Fibroblast of lung (primary cell): ENCODE data around the gene RABEPK. TPM values are rescaled to one million over a fixed set of nuclear protein-coding genes. Genes with fewer than 3 reads are reported as not detected.
A peak's percentile ranks its signal among the peaks of the same experiment; 100 is the strongest.

Experiments
- DNase-seq, 2 donors: peaks; one replicate each; pipeline versions ENCODE4 v3.0.0 to v3.0.0-alpha.2; 2010; ENCODE audit warnings: low read depth in 2 of 2
- H2AFZ ChIP-seq: 2 replicates; pipeline ENCODE4 v1.5.1; 2012; ENCODE audit warnings: low read length, control low read depth, inconsistent platforms
- H3K27ac ChIP-seq: 2 replicates; pipeline ENCODE4 v1.5.1; 2011; ENCODE audit warnings: low read length, control low read depth; ENCODE audit not compliant: insufficient read depth
- H3K27me3 ChIP-seq: 2 replicates; pipeline ENCODE4 v1.5.1; 2011; ENCODE audit warnings: mild to moderate bottlenecking, low read length; ENCODE audit not compliant: control insufficient read depth, insufficient read depth
- H3K36me3 ChIP-seq: 2 replicates; pipeline ENCODE4 v1.5.1; 2011; ENCODE audit warnings: low read length; ENCODE audit not compliant: control insufficient read depth, insufficient read depth
- H3K4me1 ChIP-seq: 2 replicates; pipeline ENCODE4 v1.5.1; 2011; ENCODE audit warnings: low read length; ENCODE audit not compliant: control insufficient read depth, insufficient read depth; ENCODE audit errors: extremely low read depth
- H3K4me2 ChIP-seq: 2 replicates; pipeline ENCODE4 v1.5.1; 2011; ENCODE audit warnings: low read length, control low read depth; ENCODE audit not compliant: insufficient read depth; ENCODE audit errors: extremely low read depth
- H3K4me3 ChIP-seq, 4 experiments: fragments of 200-600 bp in 1 of 4; sonication (generic) in 1 of 4; replicated peaks in 1 of 4; 2 replicates each; pipeline ENCODE4 v1.5.1; 2011 to 2016; ENCODE audit warnings: low read length in 4 of 4, low read depth in 3 of 4, mild to moderate bottlenecking in 3 of 4, control low read depth in 2 of 4, inconsistent platforms in 1 of 4, mixed read lengths in 1 of 4; ENCODE audit not compliant: insufficient read depth in 1 of 4; ENCODE audit errors: control extremely low read depth in 1 of 4
- H3K79me2 ChIP-seq: 2 replicates; pipeline ENCODE4 v1.5.1; 2012; ENCODE audit warnings: mild to moderate bottlenecking, low read length, inconsistent platforms; ENCODE audit not compliant: control insufficient read depth, insufficient read depth
- H3K9ac ChIP-seq: 2 replicates; pipeline ENCODE4 v1.5.1; 2011; ENCODE audit warnings: mild to moderate bottlenecking, low read length, control low read depth; ENCODE audit not compliant: insufficient read depth
- H3K9me3 ChIP-seq: 2 replicates; pipeline ENCODE4 v1.5.1; 2012; ENCODE audit warnings: low read depth, low read length; ENCODE audit not compliant: control insufficient read depth, insufficient read depth
- H4K20me1 ChIP-seq: 2 replicates; pipeline ENCODE4 v1.5.1; 2011; ENCODE audit warnings: low read length; ENCODE audit not compliant: control insufficient read depth, insufficient read depth; ENCODE audit errors: extremely low read depth
- EZH2 ChIP-seq: IDR thresholded peaks from 2 replicates; pipeline ENCODE4 v1.5.1; 2012; ENCODE audit warnings: low read length, control low read depth, mild to moderate bottlenecking; ENCODE audit errors: missing control alignments
- polyA minus RNA-seq: library from RNA; depleted of rRNA, polyadenylated mRNA; stranded (reverse); fragments of >200 nt; gene quantifications from 2 replicates; pipeline ENCODE4 v1.2.3, GENCODE V29; 2011; ENCODE audit warnings: low replicate concordance
- polyA plus RNA-seq, 2 donors: library from polyadenylated mRNA; depleted of rRNA in 1 of 2; stranded (reverse) in 1 of 2; unstranded in 1 of 2; fragments of >200 nt; gene quantifications; 2 replicates each; pipeline ENCODE4 v1.2.1, GENCODE V29; 2011 to 2012; ENCODE audit warnings: missing spikeins in 1 of 2
- total RNA-seq: library from RNA; depleted of rRNA; stranded (reverse); fragments of >200 nt; gene quantifications from 2 replicates; pipeline ENCODE4 v1.2.1, GENCODE V29; 2014
- TF ChIP-seq, protein P1 (sequence below), 2 donors: IDR thresholded peaks in 1 of 2; conservative IDR thresholded peaks in 1 of 2; 1 replicate in 1 of 2; 2 replicates in 1 of 2; pipeline ENCODE4 v1.5.1; 2011 to 2012; ENCODE audit warnings: low read length in 2 of 2, control low read depth in 1 of 2, inconsistent platforms in 1 of 2, low read depth in 1 of 2, mild to moderate bottlenecking in 1 of 2

The RABEPK gene, protein sequence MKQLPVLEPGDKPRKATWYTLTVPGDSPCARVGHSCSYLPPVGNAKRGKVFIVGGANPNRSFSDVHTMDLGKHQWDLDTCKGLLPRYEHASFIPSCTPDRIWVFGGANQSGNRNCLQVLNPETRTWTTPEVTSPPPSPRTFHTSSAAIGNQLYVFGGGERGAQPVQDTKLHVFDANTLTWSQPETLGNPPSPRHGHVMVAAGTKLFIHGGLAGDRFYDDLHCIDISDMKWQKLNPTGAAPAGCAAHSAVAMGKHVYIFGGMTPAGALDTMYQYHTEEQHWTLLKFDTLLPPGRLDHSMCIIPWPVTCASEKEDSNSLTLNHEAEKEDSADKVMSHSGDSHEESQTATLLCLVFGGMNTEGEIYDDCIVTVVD
- total RNA-seq (37.3 and 37.8 TPM in 2 replicates), polyA plus RNA-seq (29.8 and 32.6 TPM in 2 replicates), polyA minus RNA-seq (14.3 and 27.3 TPM in 2 replicates)
- 30.5 and 34.4 TPM in 2 replicates for polyA plus RNA-seq (2012)

DNA sequence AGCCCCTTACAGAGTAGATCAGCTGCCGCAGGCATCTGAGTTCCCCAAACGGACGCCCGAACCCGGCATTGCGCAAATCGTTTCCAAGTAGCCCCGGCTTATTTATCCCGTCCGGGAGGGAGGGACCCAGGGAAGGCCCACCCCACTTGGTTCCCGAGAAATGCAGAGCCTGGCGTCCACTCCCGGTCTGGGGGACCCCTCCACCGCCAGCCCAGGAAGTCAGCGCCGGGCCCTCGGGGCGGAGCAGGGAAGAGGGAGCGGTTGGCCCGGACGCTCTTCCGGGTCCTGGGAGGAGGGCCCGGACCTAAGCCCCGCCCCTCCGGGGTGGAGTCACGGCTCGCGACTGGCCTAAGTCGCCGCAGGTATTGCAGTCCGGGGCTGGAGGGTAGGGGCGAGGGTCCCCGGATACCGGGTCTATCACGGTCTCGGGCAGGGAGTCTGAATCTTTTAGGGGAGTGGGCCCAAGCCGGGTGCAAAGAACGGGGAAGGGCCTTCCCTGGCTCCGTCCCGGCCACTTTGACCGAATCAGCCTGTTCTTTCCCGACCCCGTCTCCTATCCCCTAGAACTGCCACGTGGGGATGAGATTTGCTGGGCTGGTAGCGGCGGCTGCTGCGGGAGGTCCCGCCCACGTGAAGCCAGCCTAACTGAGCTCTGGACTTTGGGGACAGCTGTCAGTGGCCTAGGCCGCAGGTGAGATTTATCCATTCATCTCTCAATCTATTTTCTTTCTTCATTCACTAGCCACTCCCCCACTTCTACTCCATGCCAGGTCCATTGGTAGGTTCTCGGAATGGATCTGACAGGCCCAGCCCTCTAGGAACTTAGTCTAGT is at the start of gene RABEPK:
TSS of gene RABEPK (plus strand) at position 327 of the 832 bp plus-strand sequence. CDS start 2,472 bp downstream, outside the sequence.
- H3K36me3 ChIP-seq: no peaks in the 10 kb centered on the region
- peak; percentile 94 to 97 for DNase-seq
- H3K9me3 ChIP-seq: no peaks in the 10 kb centered on the region
- peak within 1 kb of the TSS; percentile 86 for H2AFZ ChIP-seq
- H3K27me3 ChIP-seq: no peaks in the 10 kb centered on the region
- H3K27ac ChIP-seq: peak within 1 kb of the TSS; percentile 88
- peak within 1 kb of the TSS; percentile 78 to 91 (median 83) for H3K4me3 ChIP-seq
- H3K9ac ChIP-seq: peak within 1 kb of the TSS; percentile 81
- TF ChIP-seq, protein P1, sequence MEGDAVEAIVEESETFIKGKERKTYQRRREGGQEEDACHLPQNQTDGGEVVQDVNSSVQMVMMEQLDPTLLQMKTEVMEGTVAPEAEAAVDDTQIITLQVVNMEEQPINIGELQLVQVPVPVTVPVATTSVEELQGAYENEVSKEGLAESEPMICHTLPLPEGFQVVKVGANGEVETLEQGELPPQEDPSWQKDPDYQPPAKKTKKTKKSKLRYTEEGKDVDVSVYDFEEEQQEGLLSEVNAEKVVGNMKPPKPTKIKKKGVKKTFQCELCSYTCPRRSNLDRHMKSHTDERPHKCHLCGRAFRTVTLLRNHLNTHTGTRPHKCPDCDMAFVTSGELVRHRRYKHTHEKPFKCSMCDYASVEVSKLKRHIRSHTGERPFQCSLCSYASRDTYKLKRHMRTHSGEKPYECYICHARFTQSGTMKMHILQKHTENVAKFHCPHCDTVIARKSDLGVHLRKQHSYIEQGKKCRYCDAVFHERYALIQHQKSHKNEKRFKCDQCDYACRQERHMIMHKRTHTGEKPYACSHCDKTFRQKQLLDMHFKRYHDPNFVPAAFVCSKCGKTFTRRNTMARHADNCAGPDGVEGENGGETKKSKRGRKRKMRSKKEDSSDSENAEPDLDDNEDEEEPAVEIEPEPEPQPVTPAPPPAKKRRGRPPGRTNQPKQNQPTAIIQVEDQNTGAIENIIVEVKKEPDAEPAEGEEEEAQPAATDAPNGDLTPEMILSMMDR (conservative IDR thresholded peaks at IDR 0.05 in 1 of 2, IDR thresholded peaks at IDR 0.05 in 1 of 2; ENCODE audit: low read depth in 1 of 2, low read length in 2 of 2): no peak
- TF ChIP-seq EZH2: no peak
- peak within 1 kb of the TSS; percentile 83 for H3K4me2 ChIP-seq
- H3K79me2 ChIP-seq: no peaks in the 10 kb centered on the region
- H4K20me1 ChIP-seq: no peaks in the 10 kb centered on the region
- H3K4me1 ChIP-seq: no peaks in the 10 kb centered on the region

DNA sequence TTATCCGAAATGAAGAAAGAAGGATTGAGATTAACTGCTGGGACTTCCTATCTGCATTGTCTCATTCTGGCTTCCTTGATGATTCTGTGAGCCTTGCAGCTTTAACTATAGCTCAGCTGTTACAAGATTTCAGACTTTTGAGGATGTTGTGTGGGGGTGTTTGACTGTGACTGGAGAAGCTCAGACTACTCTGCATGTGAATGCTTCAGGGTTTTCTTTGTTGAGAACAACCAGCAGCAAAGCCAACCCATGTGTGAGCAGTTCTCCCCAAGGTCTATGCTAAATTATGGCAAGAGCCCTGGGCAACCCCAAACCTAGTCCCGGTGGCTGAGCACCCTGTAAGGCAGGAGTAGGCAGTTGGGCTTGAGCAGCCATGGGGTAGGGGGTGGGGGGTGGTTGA is 48.6 kb upstream of the RABEPK start:
- Histone ChIP-seq H3K4me1 (peaks cover 6% of the 10 kb centered on the region), H3K36me3 (peaks cover 2% of the 10 kb centered on the region), H4K20me1 (no peaks in the 10 kb centered on the region), H2AFZ (no peak overlapping the region), H3K4me2 (no peak overlapping the region), H3K4me3 (no peak overlapping the region), H3K27me3 (no peaks in the 10 kb centered on the region), H3K79me2 (no peaks in the 10 kb centered on the region), H3K9me3 (no peaks in the 10 kb centered on the region), H3K27ac (no peak overlapping the region), H3K9ac (no peak overlapping the region)
- TF ChIP-seq EZH2: no peak
- TF ChIP-seq, protein P1 (conservative IDR thresholded peaks at IDR 0.05 in 1 of 2, IDR thresholded peaks at IDR 0.05 in 1 of 2; ENCODE audit: low read depth in 1 of 2, low read length in 2 of 2): no peak
- no peak for DNase-seq
